Glomerular visceral epithelial cell (primary cell): ENCODE results near the gene KIAA1958.
"Not testable (repeated sequence)": the region's sequence is repeated elsewhere in the genome, so short reads cannot be mapped to it uniquely, and the experiment has no call there.

ENCODE experiments used
- DNase-seq: peaks from one replicate; pipeline ENCODE4 v3.0.0-alpha.2; 2016; ENCODE audit errors: extremely low spot score

KIAA1958 gene

DNA sequence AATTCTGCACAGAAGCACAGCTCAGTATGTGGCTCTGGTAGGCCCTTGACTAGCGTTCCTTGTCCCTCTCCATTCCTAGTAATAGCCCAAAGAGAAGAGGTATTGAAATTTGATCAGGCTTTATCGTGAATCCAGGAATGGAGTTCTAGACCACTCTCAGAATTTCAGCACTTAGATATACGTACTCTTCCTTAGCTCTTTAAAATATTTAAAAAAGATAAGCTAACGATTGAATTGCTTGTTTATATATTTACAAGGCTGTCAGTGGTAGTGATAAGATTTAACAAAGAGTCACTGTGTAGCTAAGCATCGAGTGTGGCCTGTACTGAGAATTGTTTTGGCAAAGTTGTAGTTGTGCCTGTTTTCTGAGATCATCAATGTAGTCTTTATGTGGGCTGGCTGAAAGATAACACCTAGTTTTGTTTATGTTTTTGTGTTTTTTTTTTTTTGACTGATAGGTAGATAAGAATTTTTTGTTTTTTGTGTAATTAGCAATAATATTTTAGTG, 2.5 kb downstream of the KIAA1958 start:
- peak; percentile 18 for DNase-seq

DNA sequence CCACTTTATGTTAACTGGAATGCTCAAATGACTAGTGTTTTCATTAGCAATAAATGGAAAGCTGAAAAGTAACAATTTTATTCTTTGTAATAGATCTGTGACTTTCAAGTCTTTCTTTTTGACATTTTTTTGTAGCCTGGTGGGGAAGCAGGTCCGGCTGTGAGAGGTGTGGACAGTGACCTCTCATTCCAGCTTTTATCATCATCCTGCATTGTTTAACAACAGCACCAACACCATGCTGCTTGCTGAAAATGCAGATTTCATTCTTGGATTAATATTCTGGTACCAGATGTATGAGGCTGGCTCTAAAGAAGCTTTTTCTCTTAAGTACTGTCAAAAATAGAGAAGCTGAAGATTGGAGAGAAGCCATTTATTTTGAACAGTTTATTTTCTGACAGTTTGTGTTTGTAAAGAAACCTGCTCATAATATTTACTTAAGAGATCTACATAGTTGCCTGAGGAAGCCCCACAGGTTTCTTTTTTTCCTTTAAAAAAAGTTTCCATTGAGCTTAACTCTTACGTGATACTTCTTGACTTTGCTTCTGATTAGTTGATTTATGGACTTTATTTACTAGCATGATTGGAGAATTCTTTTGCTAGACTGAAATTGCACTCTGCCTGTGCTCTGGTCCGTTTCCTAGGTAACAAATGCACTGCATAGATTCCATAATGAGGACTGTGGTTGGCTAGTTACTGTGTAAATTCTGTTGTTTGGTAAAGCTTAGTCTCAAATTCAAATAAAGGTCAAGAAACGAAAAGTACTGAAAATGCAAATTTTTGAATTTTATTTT, 3.4 kb downstream of the KIAA1958 start:
- no peak for DNase-seq

DNA sequence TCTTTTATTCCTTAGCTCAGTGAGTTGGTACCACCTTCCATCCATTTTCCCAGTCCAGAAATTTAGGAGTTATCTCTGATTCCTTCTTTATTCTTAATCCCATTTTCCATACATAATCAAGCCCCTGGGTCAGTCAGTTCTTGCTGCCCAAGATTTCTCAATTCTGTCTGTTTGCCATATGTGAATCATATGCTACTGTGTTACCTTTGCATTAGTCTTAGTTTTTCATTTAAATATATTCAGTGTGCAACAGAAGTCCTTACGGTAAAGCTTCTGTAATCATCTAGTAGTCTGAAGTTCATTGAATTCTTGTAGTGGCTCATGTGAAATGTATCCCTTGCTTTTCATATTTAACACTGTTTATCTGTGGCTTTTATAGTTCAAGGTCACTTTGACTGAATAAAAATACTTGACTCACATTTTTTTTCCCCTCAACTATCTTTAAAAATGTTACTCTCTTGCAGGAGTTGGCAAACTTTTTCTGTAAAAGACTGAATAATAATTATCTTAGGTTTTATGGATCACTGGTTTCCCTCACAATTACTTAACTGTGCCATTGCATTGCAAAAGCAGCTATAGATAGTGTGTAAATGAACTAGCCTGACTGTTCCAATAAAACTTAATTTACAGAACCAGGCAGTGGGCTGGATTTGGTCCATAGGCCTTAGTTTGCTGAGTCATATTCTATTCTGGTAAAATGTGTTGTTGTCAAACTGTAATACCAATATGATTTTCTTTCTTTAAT, 6.9 kb downstream of the KIAA1958 start:
- peak; percentile 48 for DNase-seq

DNA sequence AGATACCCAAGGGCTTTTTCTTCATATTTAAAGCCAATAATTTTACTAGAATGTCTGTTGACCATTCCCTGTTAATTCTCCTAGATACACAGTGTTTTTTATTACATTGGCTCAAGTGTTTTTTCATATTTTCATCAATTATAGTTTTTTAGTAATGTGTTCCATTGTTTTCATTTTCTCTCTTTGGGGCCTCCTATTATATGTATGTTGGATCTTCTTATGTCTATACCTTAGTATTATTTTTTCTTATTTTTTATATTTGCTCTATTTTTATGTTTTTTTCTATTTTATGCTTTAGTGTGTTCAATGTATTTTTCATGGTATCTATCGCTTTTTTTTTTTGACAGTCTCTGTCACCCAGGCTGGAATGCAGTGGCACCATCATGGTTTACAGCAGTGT, 7.5 kb downstream of the KIAA1958 start:
- DNase-seq, result no peak

GRCh38 chr9:112495614-112496013, 9.0 kb downstream of the KIAA1958 start:
- DNase-seq, result no peak

GRCh38 chr9:112496074-112496722, 9.6 kb downstream of the KIAA1958 start:
- no peak for DNase-seq

DNA sequence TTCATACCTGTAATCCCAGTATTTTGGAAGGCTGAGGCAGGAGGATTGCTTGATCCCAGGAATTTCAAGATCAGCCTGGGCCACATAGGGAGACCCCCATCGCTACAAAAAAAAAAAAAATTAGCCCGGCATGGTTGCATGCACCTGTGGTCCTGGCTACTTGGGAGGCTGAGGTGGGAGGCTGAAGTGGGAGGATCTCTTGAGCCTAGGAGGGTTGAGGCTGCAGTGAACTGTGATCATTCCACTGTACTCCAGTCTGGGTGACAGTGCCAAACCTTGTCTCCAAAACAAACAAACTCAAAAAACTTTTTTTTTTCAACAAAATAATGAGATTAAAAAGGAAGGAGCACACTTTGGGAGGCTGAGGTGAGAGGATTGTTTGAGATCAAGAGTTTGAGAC, 14.2 kb downstream of the KIAA1958 start:
- no peak for DNase-seq

DNA sequence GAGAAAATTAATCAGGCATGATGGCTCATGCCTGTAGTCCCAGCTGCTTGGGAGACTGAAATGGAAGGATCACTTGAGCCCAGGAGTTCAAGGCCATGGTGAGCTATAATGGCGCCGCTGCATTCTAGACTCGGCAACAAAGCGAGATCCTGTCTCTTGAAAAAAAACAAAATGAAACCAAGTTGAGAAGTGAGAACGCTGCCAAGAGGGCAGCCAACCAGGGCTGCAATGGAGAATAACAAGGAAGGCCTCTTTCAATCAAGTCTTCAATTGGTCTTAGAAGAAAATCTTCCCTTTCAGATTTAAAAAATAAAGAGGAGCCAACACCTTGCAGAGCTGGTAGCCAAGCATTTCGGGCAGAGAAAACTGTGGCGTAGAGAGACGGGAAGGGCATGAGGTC, 14.7 kb downstream of the KIAA1958 start:
- DNase-seq, result no peak

DNA sequence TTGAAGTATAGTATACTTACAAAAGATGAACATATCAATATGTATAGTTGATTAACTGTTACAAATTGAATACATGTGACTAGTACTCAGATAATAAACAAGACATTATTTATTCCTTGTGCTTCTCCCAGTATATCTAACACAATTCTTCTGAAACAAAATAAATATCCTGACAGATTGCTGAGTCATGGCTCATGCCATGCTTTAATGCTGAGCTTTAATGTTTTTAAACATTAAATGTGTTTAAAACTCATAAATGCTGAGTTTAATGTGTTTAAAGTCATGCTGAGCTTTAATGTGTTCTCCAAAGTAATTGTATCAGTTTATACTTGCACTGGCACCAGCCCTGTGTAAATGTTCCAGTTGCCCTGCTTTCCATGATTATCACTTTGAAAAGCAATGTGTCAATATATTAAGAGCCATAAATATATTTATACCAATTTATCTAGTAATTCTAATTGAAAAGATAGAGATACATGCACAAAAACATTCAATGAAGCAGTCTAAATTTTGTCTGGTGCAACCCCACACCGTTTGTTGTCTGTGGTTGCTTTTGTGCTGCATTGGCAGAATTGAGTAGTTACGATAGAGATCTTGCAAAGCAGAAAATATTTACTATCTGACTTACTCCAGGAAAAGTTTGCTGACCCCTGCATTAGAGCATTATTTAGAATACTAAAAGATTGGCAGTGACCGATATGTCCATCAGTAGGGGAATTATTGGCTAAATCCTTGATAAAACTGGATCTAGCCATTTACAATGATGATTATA, 15.7 kb downstream of the KIAA1958 start:
- no peak for DNase-seq

DNA sequence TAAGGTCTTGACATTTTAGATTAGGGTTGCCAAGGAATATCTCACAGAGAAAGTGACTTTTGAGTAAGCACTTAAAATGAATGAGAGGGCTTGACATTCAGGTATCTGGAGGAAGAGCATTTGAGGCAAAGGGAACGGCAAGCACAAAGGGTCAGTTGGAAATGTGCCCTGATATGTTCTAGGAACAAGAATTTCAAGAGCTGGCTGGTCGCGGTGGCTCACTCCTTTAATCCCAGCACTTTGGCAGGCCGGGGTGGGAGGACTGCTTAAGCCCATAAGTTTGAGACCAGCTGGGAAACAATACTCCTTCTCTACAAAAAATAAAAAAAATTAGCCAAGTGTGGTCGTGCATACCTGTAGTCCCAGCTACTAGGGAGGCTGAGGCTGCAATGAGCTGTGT, 16.5 kb downstream of the KIAA1958 start:
- no peak for DNase-seq

DNA sequence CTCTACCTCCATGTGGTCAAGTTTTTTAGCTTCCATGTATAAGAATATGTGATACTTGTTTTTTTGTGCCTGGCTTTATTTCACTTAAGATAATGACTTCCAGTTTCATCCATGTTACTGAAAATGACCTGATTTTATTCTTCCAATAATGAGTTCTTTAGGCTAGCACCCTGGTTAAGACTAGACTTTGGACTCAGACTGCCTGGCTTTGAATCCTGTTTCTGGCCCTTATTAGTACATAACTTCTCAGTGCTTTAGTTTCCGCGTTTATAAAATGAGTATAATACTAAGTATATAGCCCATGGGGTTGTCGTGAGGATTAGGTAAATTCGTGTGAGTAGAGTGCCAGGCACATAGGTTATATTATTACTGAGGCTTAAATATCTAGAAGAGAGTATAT, 18.5 kb downstream of the KIAA1958 start:
- DNase-seq, result no peak

DNA sequence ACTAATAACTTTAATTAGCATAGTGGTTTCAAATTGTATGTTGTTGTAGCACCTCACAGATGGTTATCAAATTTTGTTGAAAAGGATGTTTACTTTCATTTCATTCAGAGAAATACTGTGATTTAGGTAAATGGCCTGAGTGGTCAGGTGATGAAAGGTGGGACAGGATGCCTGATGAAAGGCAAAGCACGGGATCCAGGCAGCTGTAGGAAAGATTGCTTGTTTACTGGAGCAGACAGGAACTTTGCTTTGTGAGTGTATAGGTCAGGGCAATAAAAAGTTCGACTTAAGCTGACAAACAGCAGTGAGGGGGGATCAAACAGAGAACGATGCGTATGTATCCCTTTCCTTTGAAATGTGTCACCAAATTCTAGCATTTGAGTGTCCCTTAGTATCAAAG, 19.0 kb downstream of the KIAA1958 start:
- DNase-seq, result no peak

DNA sequence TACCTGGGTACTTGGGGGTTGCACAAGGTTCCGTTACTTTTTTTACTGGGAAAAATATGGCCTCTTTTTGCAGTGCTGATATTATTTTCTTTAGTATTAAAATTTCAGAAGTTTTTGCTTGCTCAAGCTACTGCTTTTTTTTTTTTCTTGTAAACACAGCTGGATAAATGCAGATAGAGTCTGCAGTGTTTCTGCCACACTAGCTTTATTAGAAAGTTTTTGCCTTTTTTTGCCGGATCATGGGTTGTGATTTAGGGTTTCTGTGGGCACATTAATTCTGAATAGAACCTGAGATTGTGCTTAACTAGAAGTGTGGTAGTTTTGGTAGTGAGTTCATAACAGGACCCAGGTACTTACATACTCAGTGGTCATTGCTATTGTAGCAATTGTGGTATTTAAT, 19.9 kb downstream of the KIAA1958 start:
- no peak for DNase-seq

DNA sequence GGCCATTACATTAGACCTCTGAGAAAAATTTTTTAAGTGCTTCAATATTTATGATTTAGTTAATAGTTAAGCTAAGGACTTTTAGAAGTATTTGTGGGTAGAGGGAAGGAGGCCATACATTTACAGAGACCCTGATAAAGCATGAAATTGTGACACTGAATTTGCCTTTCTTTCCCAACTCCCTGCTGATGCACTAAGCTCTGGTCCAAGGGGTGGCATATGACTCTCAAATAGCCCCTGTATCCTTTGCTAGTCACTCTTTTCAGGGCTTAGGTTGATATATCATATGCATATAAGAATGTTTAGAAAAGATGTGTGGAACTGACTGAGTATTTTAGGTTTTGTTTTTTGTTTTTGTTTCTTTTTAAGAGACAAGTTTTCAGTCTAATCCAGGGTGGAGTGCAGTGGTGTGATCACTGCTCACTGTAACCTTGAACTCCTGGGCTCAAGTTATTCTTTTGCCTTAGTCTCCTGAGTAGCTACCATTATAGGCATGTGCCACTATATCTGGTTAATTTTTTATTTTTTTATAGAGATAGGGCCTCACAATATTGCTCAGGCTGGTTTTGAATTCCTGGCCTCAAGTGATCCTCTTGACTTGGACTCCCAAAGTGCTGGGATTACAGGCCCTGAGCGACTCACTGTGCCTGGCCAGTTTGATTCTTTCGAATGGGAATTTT, 20.5 kb downstream of the KIAA1958 start:
- DNase-seq, result no peak

GRCh38 chr9:112508377-112508776, 21.8 kb downstream of the KIAA1958 start:
- DNase-seq, result no peak

- not testable (repeated sequence) for DNase-seq
These were observed 25.8 kb downstream of the KIAA1958 start for GRCh38 chr9:112512377-112512776.

DNA sequence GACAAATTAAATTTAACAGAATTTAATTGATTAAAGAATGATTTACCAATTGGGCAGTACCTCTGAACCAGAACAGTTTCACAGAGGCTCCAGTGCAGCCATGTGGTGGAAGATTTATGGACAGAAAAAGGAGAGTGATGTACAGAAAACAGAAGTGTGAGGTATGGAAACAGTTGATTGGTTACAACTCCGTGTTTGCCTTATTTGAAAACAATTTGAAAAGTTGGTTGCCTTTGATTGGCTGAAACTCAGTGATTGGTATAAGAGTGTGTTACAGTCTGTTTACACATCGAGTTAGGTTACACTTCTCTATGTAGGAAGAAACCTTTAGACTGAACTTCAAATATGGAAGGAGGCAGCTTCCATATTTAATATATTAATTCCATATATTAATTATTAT, 30.1 kb downstream of the KIAA1958 start:
- no peak for DNase-seq

DNA sequence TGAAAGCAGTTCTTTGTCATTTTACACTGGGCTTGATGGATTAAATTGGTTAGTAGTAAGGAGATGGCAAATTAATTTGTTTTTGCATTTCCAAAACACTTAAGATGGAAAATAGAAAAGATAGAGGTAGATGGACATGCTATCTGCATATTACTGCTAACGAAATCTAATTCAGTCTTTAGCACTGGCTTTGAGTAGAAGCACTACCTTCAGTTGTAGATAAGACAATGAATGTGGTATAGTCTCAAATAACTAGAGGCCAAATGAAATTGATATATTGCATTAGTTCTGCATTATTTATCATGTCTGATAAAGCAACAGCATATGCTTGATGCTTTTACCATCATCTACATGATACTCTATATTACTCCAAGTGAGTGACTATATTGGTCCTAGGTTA, 33.4 kb downstream of the KIAA1958 start:
- no peak for DNase-seq

GRCh38 chr9:112520656-112521055, 34.0 kb downstream of the KIAA1958 start:
- DNase-seq, result no peak

GRCh38 chr9:112526973-112527372, 40.3 kb downstream of the KIAA1958 start:
- no peak for DNase-seq

DNA sequence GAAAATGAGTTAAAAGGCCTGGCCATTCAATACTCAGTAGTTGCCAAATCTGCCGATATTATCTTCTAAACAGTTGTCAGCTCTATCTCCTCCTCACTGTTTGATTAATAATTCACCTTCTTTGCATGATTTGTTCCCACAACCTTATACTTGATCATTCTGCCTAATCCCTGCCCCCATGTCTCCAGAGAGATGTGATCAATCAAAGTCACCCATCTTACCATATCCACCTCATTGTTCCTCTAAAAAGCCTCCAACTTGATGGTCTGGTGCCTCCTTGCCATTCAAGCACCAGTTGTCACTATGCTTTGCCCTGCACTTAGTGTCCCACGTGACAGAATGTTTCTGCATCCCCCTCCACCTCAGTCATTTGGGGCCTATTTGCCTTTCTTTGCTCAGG, 41.3 kb downstream of the KIAA1958 start:
- no peak for DNase-seq
